Keratinocyte (primary cell): Measurements from ENCODE around the gene SEMA3C. TPM values are rescaled to one million over a fixed set of nuclear protein-coding genes. Genes with fewer than 3 reads are reported as not detected.

Source experiments
- DNase-seq: peaks from one replicate; pipeline ENCODE4 v3.0.0-alpha.2; 2011; ENCODE audit warnings: low read depth, missing footprints, low spot score
- FAIRE-seq: peaks from 2 replicates; lab custom pipeline; 2011; peaks lifted over from hg19 to GRCh38; lab: Jason Lieb, UNC
- H2AFZ ChIP-seq: 2 replicates; pipeline ENCODE4 v1.6.0; 2012; ENCODE audit warnings: low read length, control low read depth, inconsistent platforms; ENCODE audit not compliant: control insufficient read depth
- H3K27ac ChIP-seq: 2 replicates; pipeline ENCODE4 v1.5.1; 2011; ENCODE audit warnings: low read length; ENCODE audit not compliant: control insufficient read depth, insufficient read depth
- H3K27me3 ChIP-seq: 3 replicates; pipeline ENCODE4 v1.6.0; 2011; ENCODE audit warnings: low read length; ENCODE audit not compliant: control insufficient read depth, insufficient read depth; ENCODE audit errors: extremely low read depth
- H3K36me3 ChIP-seq, 2 experiments: 2 replicates in 1 of 2; 3 replicates in 1 of 2; pipeline ENCODE4 v1.5.1; 2011; ENCODE audit warnings: low read length in 2 of 2, mild to moderate bottlenecking in 1 of 2; ENCODE audit not compliant: control insufficient read depth in 2 of 2, insufficient read depth in 2 of 2; ENCODE audit errors: extremely low read depth in 1 of 2
- H3K4me1 ChIP-seq: 3 replicates; pipeline ENCODE4 v1.5.1; 2011; ENCODE audit warnings: low read length; ENCODE audit not compliant: control insufficient read depth, insufficient read depth; ENCODE audit errors: extremely low read depth
- H3K4me2 ChIP-seq: 3 replicates; pipeline ENCODE4 v1.6.0; 2011; ENCODE audit warnings: low read depth, low read length; ENCODE audit not compliant: control insufficient read depth, insufficient read depth; ENCODE audit errors: extremely low read depth
- H3K4me3 ChIP-seq, 3 experiments: fragments of 200-600 bp in 1 of 3; sonication (generic) in 1 of 3; 2 replicates in 2 of 3; 3 replicates in 1 of 3; pipeline ENCODE4 v1.5.1; 2011 to 2016; ENCODE audit warnings: low read length in 3 of 3, mild to moderate bottlenecking in 3 of 3, control low read depth in 2 of 3, inconsistent platforms in 1 of 3, low read depth in 1 of 3, mixed read lengths in 1 of 3, mixed run types in 1 of 3, moderate library complexity in 1 of 3; ENCODE audit not compliant: control insufficient read depth in 2 of 3, insufficient read depth in 2 of 3; ENCODE audit errors: extremely low read depth in 1 of 3
- H3K79me2 ChIP-seq: 2 replicates; pipeline ENCODE4 v1.6.0; 2012; ENCODE audit warnings: low read length; ENCODE audit not compliant: control insufficient read depth, insufficient read depth
- H3K9ac ChIP-seq: 3 replicates; pipeline ENCODE4 v1.6.0; 2011; ENCODE audit warnings: low read length; ENCODE audit not compliant: control insufficient read depth, insufficient read depth; ENCODE audit errors: extremely low read depth
- H3K9me1 ChIP-seq: 3 replicates; pipeline ENCODE4 v1.6.0; 2011; ENCODE audit warnings: low read length; ENCODE audit not compliant: control insufficient read depth, insufficient read depth; ENCODE audit errors: extremely low read depth
- H3K9me3 ChIP-seq: 2 replicates; pipeline ENCODE4 v1.5.1; 2012; ENCODE audit warnings: low read depth, low read length; ENCODE audit not compliant: control insufficient read depth
- H4K20me1 ChIP-seq: 3 replicates; pipeline ENCODE4 v1.6.0; 2011; ENCODE audit warnings: low read length; ENCODE audit not compliant: control insufficient read depth, insufficient read depth; ENCODE audit errors: extremely low read depth
- EZH2 ChIP-seq: IDR thresholded peaks from one replicate; pipeline ENCODE4 v1.6.1; 2012; ENCODE audit warnings: inconsistent platforms, mild to moderate bottlenecking, low read length, moderate library complexity
- dilution Hi-C: fragments of 300-500 bp; cut with MboI; formaldehyde crosslinking; loops from one replicate; pipeline ENCODE4 v1.7.0; 2020; ENCODE audit warnings: low sequenced_read_pairs; ENCODE audit not compliant: extremely low pct_ligation_motif_present
- polyA plus RNA-seq, 5 experiments: library from polyadenylated mRNA; depleted of rRNA in 3 of 5; stranded (reverse) in 3 of 5; stranded (forward) in 1 of 5; unstranded in 1 of 5; fragments of >200 nt; gene quantifications; 1 replicate in 1 of 5; 2 replicates in 3 of 5; 3 replicates in 1 of 5; pipeline versions ENCODE4 v1.2.1 to v1.2.3, GENCODE V29; 2011 to 2012; ENCODE audit warnings: missing spikeins in 2 of 5, low read depth in 1 of 5, low replicate concordance in 1 of 5
- TF ChIP-seq, protein P1 (sequence below), 3 experiments: IDR thresholded peaks in 1 of 3; conservative IDR thresholded peaks in 1 of 3; optimal IDR thresholded peaks in 1 of 3; 2 replicates in 2 of 3; 3 replicates in 1 of 3; pipeline versions ENCODE3 to v1.5.1; 2011; ENCODE audit warnings: low read length in 3 of 3, mild to moderate bottlenecking in 3 of 3, moderate library complexity in 2 of 3, control low read depth in 1 of 3, inconsistent platforms in 1 of 3; ENCODE audit not compliant: insufficient read depth in 2 of 3; ENCODE audit errors: extremely low read depth in 1 of 3

Gene SEMA3C
- polyA plus RNA-seq, 1 donor (not counting 4 experiments of a cell fraction or from before 2014, with no cell fraction given): 142 TPM

DNA sequence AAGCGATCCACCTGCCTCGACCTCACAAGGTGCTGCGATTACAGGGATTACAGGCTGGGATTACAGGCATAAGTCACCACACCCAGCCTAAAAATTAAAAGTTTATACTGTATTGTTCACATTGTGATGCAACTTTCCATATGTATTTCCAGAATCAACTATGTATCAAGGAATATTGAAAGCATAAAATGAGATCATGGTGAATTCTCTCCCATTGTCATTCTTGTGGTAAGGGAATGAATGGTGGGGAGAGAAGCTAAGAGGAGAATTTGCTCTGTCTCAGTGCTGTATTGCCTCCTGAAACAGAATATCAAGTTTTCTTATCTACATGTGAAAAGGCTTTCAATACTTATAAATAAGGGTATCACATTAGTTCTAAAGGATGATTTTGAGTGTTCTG, 198.7 kb downstream of the SEMA3C start:
- H3K9me1 ChIP-seq: no peaks in the 10 kb centered on the region
- no peaks in the 10 kb centered on the region for H3K27me3 ChIP-seq
- FAIRE-seq (no peak), DNase-seq (no peak)
- H3K4me2 ChIP-seq: no peak overlapping the region
- no peaks in the 10 kb centered on the region for H3K79me2 ChIP-seq
- no peak overlapping the region for H3K27ac ChIP-seq
- no peaks in the 10 kb centered on the region for H3K36me3 ChIP-seq
- no peaks in the 10 kb centered on the region for H4K20me1 ChIP-seq
- H3K9ac ChIP-seq: no peak overlapping the region
- TF ChIP-seq EZH2: no peak
- dilution Hi-C loops: no loop called here
- no peak overlapping the region for H2AFZ ChIP-seq
- H3K4me3 ChIP-seq: no peak overlapping the region
- H3K4me1 ChIP-seq: peaks cover 34% of the 10 kb centered on the region
- no peaks in the 10 kb centered on the region for H3K9me3 ChIP-seq

DNA sequence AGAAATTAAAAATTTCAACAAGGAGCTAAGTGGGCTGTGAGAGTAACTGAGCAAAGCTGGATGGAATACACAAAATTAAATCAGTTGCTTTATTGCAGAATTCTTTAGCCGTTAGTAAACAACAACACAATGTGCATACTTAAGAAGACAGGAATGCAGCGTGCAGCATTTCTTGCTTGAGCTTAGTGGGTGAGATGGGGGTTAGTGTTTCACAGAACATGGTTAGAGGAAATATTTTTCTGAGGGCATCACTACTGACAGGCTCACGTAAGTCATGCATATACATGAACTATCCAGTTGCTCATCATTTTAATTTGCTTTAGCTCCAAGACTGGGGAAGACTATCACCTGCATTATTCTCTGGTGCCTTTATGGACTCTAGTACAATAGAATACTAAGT, 199.6 kb downstream of the SEMA3C start:
- no peaks in the 10 kb centered on the region for H3K9me3 ChIP-seq
- H3K27ac ChIP-seq: no peak overlapping the region
- no peak overlapping the region for H3K9ac ChIP-seq
- dilution Hi-C loops: no loop called here
- H2AFZ ChIP-seq: no peak overlapping the region
- H3K27me3 ChIP-seq: no peaks in the 10 kb centered on the region
- FAIRE-seq: no peak
- peaks cover 34% of the 10 kb centered on the region for H3K4me1 ChIP-seq
- no peak for DNase-seq
- no peaks in the 10 kb centered on the region for H3K9me1 ChIP-seq
- H3K36me3 ChIP-seq: no peaks in the 10 kb centered on the region
- H3K79me2 ChIP-seq: no peaks in the 10 kb centered on the region
- no peak overlapping the region for H3K4me3 ChIP-seq
- no peaks in the 10 kb centered on the region for H4K20me1 ChIP-seq
- no peak overlapping the region for H3K4me2 ChIP-seq
- TF ChIP-seq, protein P1, sequence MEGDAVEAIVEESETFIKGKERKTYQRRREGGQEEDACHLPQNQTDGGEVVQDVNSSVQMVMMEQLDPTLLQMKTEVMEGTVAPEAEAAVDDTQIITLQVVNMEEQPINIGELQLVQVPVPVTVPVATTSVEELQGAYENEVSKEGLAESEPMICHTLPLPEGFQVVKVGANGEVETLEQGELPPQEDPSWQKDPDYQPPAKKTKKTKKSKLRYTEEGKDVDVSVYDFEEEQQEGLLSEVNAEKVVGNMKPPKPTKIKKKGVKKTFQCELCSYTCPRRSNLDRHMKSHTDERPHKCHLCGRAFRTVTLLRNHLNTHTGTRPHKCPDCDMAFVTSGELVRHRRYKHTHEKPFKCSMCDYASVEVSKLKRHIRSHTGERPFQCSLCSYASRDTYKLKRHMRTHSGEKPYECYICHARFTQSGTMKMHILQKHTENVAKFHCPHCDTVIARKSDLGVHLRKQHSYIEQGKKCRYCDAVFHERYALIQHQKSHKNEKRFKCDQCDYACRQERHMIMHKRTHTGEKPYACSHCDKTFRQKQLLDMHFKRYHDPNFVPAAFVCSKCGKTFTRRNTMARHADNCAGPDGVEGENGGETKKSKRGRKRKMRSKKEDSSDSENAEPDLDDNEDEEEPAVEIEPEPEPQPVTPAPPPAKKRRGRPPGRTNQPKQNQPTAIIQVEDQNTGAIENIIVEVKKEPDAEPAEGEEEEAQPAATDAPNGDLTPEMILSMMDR (optimal IDR thresholded peaks at IDR 0.05 in 1 of 3, IDR thresholded peaks at IDR 0.05 in 1 of 3, conservative IDR thresholded peaks at IDR 0.05 in 1 of 3; ENCODE audit: extremely low read depth in 1 of 3, insufficient read depth in 2 of 3, low read length in 3 of 3): no peak
- no peak for TF ChIP-seq EZH2

DNA sequence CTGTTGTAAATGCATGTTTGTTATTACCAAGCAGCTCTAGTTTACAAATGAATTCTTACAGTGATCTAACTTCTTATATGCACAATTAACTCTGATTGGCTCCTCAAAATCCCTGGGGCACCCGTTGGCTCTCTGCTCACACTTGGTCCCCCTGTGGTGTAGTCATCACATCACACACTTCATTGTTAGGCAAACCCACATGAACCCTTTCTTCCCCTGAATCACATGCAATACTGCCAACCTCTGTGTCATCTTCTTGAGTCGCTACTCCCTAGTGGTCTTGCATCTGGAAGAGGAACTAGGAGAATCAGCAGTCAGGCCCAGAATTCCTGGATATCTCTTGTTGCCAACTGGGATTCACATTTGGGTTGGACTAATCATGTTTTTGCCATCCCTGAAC, 207.3 kb downstream of the SEMA3C start:
- no peak for FAIRE-seq
- Histone ChIP-seq H3K79me2 (no peaks in the 10 kb centered on the region), H3K4me1 (no peaks in the 10 kb centered on the region), H3K4me2 (no peak overlapping the region), H3K4me3 (no peak overlapping the region), H3K27ac (no peak overlapping the region), H3K27me3 (no peaks in the 10 kb centered on the region), H3K9me3 (no peaks in the 10 kb centered on the region), H3K36me3 (no peaks in the 10 kb centered on the region), H3K9me1 (no peaks in the 10 kb centered on the region), H2AFZ (no peak overlapping the region), H3K9ac (no peak overlapping the region), H4K20me1 (no peaks in the 10 kb centered on the region)
- no peak for TF ChIP-seq EZH2
- TF ChIP-seq, protein P1 (optimal IDR thresholded peaks at IDR 0.05 in 1 of 3, IDR thresholded peaks at IDR 0.05 in 1 of 3, conservative IDR thresholded peaks at IDR 0.05 in 1 of 3; ENCODE audit: extremely low read depth in 1 of 3, insufficient read depth in 2 of 3, low read length in 3 of 3): no peak
- dilution Hi-C loops: no loop called here
- DNase-seq: no peak
